NCI-H82 (cell line): ENCODE data around the gene SOX13.
A peak's percentile ranks its signal among the peaks of the same experiment; 100 is the strongest.

Source experiments
- DNase-seq: peaks from one replicate; lab custom pipeline; 2025; lab: John Stamatoyannopoulos, UW

SOX13 gene

GRCh38 chr1:204065174-204065985 lies 7.5 kb upstream of the SOX13 start:
- peak; percentile 40 for DNase-seq

GRCh38 chr1:204065986-204066300 lies 7.0 kb upstream of the SOX13 start:
- no peak for DNase-seq

GRCh38 chr1:204067935-204068334 lies 5.0 kb upstream of the SOX13 start:
- no peak for DNase-seq

GRCh38 chr1:204069887-204070286 lies 3.0 kb upstream of the SOX13 start:
- no peak for DNase-seq

GRCh38 chr1:204070895-204071294 lies 2.0 kb upstream of the SOX13 start:
- no peak for DNase-seq

GRCh38 chr1:204073837-204074273 lies 940 bp downstream of the SOX13 start:
- DNase-seq, result peak; percentile 53

- peak; percentile 59 for DNase-seq
These were observed 1.6 kb downstream of the SOX13 start for GRCh38 chr1:204074274-204075138.

- DNase-seq, result no peak
These were observed 2.2 kb downstream of the SOX13 start for GRCh38 chr1:204075139-204075521.

GRCh38 chr1:204075890-204076846 lies 3.3 kb downstream of the SOX13 start:
- DNase-seq, result no peak

GRCh38 chr1:204076891-204077290 lies 4.0 kb downstream of the SOX13 start:
- DNase-seq, result no peak

GRCh38 chr1:204077979-204078696 lies 5.2 kb downstream of the SOX13 start:
- DNase-seq, result no peak

- no peak for DNase-seq
These were observed 6.7 kb downstream of the SOX13 start for GRCh38 chr1:204079608-204079999.

GRCh38 chr1:204080163-204080903 lies 7.4 kb downstream of the SOX13 start:
- peak; percentile 94 for DNase-seq

GRCh38 chr1:204081164-204081790 lies 8.4 kb downstream of the SOX13 start:
- DNase-seq, result no peak

- DNase-seq, result no peak
These were observed 9.0 kb downstream of the SOX13 start for GRCh38 chr1:204081791-204082513.

- no peak for DNase-seq
These were observed 10.6 kb downstream of the SOX13 start for GRCh38 chr1:204083491-204083890.

- peak; percentile 71 for DNase-seq
These were observed 11.4 kb downstream of the SOX13 start for GRCh38 chr1:204084247-204084772.

GRCh38 chr1:204085876-204086275 lies 13.0 kb downstream of the SOX13 start:
- no peak for DNase-seq

- DNase-seq, result no peak
These were observed 14.4 kb downstream of the SOX13 start for GRCh38 chr1:204087181-204087892.
